ENCODE results near the gene RASL10B.

RASL10B gene

GRCh38 chr17:35765756-35766488 lies 34.5 kb downstream of the RASL10B start:
- DNase-seq (ENCODE audit: low read depth): no peak

DNA sequence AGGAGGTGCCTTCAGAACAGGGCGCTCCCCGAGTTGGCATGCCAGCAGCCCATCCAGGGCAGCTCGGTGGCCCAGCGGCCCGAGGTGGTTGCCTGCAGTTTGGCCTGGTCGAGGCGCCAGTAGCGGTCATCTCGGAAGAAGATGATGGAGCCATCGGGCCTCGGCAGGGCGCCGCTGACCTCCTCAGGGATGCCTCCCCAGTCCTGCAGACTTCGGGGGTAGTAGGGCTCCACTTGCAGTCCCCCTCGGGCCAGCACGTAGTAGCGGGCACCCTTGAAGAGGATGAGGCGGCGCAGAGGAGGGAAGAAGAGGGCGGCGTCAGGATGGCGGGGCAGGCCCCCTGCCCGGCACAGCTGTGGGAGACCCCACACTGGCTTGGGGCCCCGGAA lies 35.0 kb downstream of the RASL10B start:
- no peak for DNase-seq (ENCODE audit: low read depth)

GRCh38 chr17:35766903-35767510 lies 35.6 kb downstream of the RASL10B start:
- DNase-seq (ENCODE audit: low read depth): no peak

DNA sequence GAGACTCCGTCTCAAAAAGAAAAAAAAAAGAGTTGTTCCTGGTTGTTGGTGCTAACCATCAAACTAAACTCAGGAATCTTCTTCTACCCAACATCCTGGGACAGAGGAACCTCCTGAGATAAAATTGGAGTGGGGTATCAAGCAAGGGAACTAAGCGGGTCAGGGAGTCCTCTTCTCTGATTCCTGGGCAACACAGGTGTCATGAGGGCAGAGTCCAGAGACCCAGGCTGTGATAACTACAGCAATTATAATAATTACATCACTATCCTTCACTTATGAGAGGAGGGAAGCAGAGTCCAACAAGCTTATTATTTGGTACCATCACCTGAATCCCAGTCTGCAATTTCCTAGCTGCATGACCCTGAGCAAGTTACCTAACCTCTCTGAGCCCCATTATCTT lies 37.4 kb downstream of the RASL10B start:
- DNase-seq (ENCODE audit: low read depth): no peak

DNA sequence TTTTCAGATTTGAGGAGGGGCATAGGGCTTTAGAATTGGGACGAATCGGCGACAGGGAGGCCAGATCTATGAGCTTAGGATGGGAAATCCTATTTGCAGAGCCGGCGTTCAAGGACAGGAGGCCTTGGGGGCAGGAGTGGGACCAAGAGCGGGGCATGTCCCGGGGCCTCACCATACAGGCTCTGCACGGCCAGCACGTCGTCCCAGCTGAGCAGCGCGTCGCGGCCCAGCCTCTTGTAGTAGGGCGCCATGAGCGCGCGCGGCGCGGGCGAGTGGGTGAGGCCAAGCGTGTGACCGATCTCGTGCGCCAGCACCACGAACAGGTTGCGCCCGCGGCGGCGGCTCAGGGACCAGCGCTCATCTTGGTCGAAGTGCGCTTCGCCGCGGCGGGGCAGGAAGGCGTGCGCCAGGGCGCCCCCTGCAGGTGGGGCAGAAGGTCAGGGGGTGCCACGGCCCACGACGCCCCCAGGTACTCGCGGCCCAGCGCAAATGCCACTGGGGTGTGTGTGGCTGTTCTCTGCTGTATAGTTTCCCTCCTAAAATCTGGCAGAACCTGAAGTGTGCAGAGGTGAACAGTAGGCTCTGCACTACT lies 38.6 kb downstream of the RASL10B start:
- no peak for DNase-seq (ENCODE audit: low read depth)

GRCh38 chr17:35773129-35773528 lies 41.7 kb downstream of the RASL10B start:
- no peak for DNase-seq (ENCODE audit: low read depth)

DNA sequence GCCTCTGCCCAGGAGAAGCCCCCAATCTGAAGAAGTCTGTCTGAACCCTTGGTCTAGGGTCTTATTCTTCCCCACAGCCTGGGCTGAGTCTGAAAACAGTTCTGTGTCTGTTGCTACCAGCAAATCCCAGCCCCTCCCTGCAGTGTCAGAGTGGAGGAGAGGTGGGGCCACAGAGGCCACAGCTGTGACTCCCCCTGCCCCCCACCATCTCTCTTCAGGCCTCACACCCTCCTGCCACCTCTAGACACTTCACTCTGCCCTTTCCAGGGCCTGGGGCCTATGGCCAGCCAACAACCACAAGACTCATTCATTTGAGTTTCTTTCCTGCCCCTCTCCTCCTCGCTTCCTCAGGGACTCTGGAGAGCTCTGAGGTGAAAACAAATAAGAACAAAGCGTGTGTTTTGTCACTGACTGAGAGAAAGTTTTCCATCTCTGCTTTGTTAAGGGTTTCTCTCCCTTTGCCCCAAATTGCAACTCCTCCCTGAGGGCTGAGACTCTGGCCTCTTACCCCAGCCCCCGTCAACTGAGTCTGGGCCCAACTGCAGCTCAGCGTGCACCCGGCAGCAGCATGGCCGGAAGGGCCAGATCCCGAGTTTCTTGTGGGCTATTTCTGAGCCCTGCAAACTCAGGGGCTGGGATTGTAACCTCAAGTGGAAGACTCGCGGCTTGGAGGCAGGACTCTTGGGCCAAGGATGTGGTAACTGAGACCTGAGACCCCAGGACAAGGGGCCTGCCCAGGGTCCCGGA lies 42.4 kb downstream of the RASL10B start:
- no peak for DNase-seq (ENCODE audit: low read depth)

DNA sequence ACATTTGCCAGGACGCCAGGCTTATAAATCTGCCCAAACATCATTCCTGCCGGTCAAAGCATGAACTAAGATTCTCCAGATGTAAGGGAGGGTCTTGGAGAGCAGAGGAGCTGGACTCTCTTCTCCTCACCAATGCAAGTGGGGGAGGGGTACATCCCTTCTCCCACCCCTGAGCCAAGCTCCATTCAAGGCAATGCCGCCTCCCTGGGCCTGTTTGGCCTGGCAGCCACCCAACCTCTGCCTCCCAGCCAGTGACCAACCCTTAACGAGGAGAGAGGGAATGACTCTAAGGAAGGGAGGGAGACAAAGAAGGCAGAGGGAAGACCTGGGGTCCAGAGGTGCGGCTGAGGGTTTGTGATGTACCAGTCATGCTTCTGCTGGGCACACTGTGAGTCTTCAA lies 43.1 kb downstream of the RASL10B start:
- DNase-seq (ENCODE audit: low read depth): no peak

GRCh38 chr17:35775039-35775438 lies 43.6 kb downstream of the RASL10B start:
- no peak for DNase-seq (ENCODE audit: low read depth)

GRCh38 chr17:35775583-35775982 lies 44.1 kb downstream of the RASL10B start:
- no peak for DNase-seq (ENCODE audit: low read depth)

DNA sequence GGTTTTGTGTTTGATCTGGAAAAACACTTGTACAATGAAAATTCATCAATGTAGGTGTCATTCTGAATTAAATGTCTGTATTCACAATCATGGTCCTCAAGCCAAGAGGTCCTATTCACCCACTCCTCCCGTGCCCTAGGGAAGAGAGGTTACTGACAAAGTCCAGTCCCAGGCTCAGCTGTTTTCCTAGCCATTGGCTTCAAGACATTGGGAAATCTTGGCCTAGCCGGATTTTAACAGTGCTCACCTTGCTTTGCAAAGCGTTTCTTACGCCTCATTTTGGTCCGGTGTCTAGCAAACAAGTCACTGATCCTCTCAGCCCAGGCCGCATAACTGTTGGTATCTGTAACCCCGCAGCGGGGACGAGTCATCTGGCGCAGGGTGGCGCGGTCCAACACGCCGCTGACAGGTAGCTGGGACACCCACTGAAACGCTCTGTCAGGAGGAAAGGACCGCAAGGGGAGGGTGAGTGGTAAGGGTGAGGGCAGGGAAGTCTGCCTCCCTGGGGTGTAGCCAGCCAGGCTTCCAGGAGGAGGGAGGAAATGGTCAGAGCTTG lies 47.3 kb downstream of the RASL10B start:
- no peak for DNase-seq (ENCODE audit: low read depth)

- DNase-seq (ENCODE audit: low read depth): no peak
Observed at GRCh38 chr17:35780950-35781349, 49.5 kb downstream of the RASL10B start.

DNA sequence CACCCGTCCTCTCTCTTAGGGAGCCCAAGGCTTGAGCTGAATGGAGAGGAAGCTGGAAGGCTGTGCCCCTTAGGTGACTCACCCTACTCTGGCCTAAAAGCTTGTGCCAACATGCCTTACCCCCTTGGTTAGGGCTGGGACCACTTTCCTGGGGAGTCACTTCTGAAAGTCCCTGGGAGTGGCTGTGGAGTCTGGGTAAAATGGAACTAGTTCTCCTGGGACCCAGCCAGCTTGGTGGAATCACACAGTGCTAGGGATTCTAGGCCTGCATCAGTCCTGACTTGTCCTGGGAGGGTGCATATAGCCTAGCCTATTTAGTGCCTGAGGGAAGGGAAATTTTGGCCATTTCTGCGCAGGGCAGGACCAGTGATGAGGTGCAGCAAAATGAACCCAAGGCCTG lies 53.5 kb downstream of the RASL10B start:
- DNase-seq (ENCODE audit: low read depth): no peak

- no peak for DNase-seq (ENCODE audit: low read depth)
Observed at GRCh38 chr17:35786941-35787432, 55.5 kb downstream of the RASL10B start.

- no peak for DNase-seq (ENCODE audit: low read depth)
Observed at GRCh38 chr17:35788477-35789368, 57.3 kb downstream of the RASL10B start.

DNA sequence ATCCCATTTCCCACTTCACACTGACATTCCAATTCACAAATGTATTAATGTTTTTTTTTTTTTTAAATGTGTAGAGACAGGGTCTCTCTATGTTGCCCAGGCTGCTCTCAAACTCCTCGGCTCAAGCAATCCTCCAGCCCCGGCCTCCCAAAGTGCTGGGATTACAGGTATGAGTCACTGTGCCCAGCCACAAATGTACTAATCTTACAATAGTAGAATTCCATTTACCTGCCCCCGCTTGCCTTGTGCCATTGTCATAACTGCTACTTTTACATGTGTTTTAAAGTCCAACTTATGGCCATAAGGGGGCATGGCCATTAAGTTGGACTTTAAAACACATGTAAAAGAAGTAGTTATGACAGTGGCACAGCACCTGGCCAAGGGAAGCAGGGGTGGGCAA lies 59.4 kb downstream of the RASL10B start:
- DNase-seq (ENCODE audit: low read depth): no peak

GRCh38 chr17:35791681-35792350 lies 60.4 kb downstream of the RASL10B start:
- DNase-seq (ENCODE audit: low read depth): no peak
